Measurements from ENCODE around the gene PRELID2.

GRCh38 chr5:145776886-145777285 lies 58.3 kb downstream of the PRELID2 start:
- no peak for TF ChIP-seq CTCF (IDR thresholded peaks at IDR 0.05)
- no peak for TF ChIP-seq POLR2AphosphoS5 (IDR thresholded peaks at IDR 0.05)
- no peak for TF ChIP-seq POLR2A (IDR thresholded peaks at IDR 0.05)

Data from transverse colon (tissue), 4 donors.